ENCODE data around the gene OPA3. TPM values are rescaled to one million over a fixed set of nuclear protein-coding genes. Genes with fewer than 3 reads are reported as not detected.

OPA3 gene
- total RNA-seq, 1 experiment from 2014 or later: 11.1 TPM

GRCh38 chr19:45485305-45486077 is 99.1 kb downstream of the OPA3 start:
- intact Hi-C loops (cut with micrococcal nuclease): loop anchor here (2.0 kb wide), 1 partner anchor 157 kb away; no protein-coding TSS in a partner anchor
- CTCF ChIA-PET: interaction anchor here (0.7 to 3.9 kb wide), 33 partner anchors 10 to 307 kb away, joined by 3 to 33 read pairs (median 4); partner anchors contain the start of genes ERCC2, FOSB, GIPR and OPA3
- H3K4me1 ChIP-seq (ENCODE audit: control insufficient read depth in 1 of 2, insufficient read depth in 2 of 2, low read length in 2 of 2): peaks cover 13 to 28% of the 10 kb centered on the region in 2 experiments
- H3K27me3 ChIP-seq (ENCODE audit: insufficient read depth, low read length): no peaks in the 10 kb centered on the region
- peak overlapping the region; percentile 81 for H3K4me2 ChIP-seq (ENCODE audit: low read length)
- no TSS peak for BruUV-seq (replicated peaks)
- peak overlapping the region; percentile 48 for H3K9ac ChIP-seq (ENCODE audit: low read length)
- H3K9me3 ChIP-seq (ENCODE audit: control insufficient read depth in 1 of 2, insufficient read depth in 1 of 2, low read depth in 1 of 2, low read length in 2 of 2): no peaks in the 10 kb centered on the region
- H2AFZ ChIP-seq (ENCODE audit: low read depth, low read length, poor library complexity, severe bottlenecking): peak overlapping the region; percentile 83
- H3K79me2 ChIP-seq (ENCODE audit: insufficient read depth, low read length): no peaks in the 10 kb centered on the region
- no peaks in the 10 kb centered on the region for H3K9me2 ChIP-seq (ENCODE audit: insufficient read depth)
- ATAC-seq (peak; percentile 95), DNase-seq (ENCODE audit: low read depth, low spot score) (peak; percentile 91)
- POLR2A ChIA-PET: interaction anchor here (0.7 to 1.6 kb wide), 8 partner anchors 15 to 185 kb away, joined by 3 to 11 read pairs (median 3); partner anchors contain the start of genes FOSB and PPP1R13L
- peak overlapping the region; percentile 44; the same call in 1 of the 2 replicates for H3K27ac ChIP-seq (ENCODE audit: low read depth, low read length)
- no peaks in the 10 kb centered on the region for H3K36me3 ChIP-seq (ENCODE audit: control insufficient read depth in 1 of 2, insufficient read depth in 2 of 2, low read length in 2 of 2)
- peak overlapping the region; percentile 41 to 51 for H3K4me3 ChIP-seq (replicated peaks in 1 of 2; ENCODE audit: low read depth in 1 of 2, low read length in 2 of 2)
- no peaks in the 10 kb centered on the region for H4K20me1 ChIP-seq (ENCODE audit: insufficient read depth)
- RAD21 ChIA-PET (ENCODE audit: low non-redundant PET in 1 of 2, low total read pairs in 2 of 2, uncharacterized antibody in 2 of 2, unreplicated experiment in 2 of 2): interaction anchor here (0.6 to 1.7 kb wide), 3 partner anchors 46 to 398 kb away, joined by 3 to 6 read pairs (median 3); no protein-coding TSS in a partner anchor
- TF ChIP-seq SP1 (IDR thresholded peaks at IDR 0.05; ENCODE audit: low read depth): no peak
- TF ChIP-seq ZNF274 (IDR thresholded peaks at IDR 0.05; ENCODE audit: low read depth, low read length): no peak
- TF ChIP-seq CTCF (IDR thresholded peaks at IDR 0.05 in 2 of 3, conservative IDR thresholded peaks at IDR 0.05 in 1 of 3; ENCODE audit: borderline replicate concordance in 1 of 3, insufficient read depth in 1 of 3, low read depth in 2 of 3, low read length in 2 of 3): peak; percentile 68 to 94 (median 86)
- TF ChIP-seq FOSL1 (IDR thresholded peaks at IDR 0.05; ENCODE audit: low read depth): no peak
- peak; percentile 5 for TF ChIP-seq YY1 (IDR thresholded peaks at IDR 0.05; ENCODE audit: extremely low read depth, insufficient replicate concordance, low read depth, low read length)
- no peak; the same call in 1 of the 2 replicates for TF ChIP-seq ELF1 (IDR thresholded peaks at IDR 0.05; ENCODE audit: borderline replicate concordance, low read depth)
- TF ChIP-seq ZFX (IDR thresholded peaks at IDR 0.05): no peak; the same call in 1 of the 2 replicates
- TF ChIP-seq EGR1 (IDR thresholded peaks at IDR 0.05; ENCODE audit: low read depth): no peak
- TF ChIP-seq, protein P1, sequence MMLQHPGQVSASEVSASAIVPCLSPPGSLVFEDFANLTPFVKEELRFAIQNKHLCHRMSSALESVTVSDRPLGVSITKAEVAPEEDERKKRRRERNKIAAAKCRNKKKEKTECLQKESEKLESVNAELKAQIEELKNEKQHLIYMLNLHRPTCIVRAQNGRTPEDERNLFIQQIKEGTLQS (IDR thresholded peaks at IDR 0.05): no peak
- no peak for TF ChIP-seq CBX3 (IDR thresholded peaks at IDR 0.05; ENCODE audit: low read depth)
- peak; percentile 64 for TF ChIP-seq RAD21 (IDR thresholded peaks at IDR 0.05; ENCODE audit: low read depth)
- TF ChIP-seq JUND (IDR thresholded peaks at IDR 0.05): no peak
- no peak for TF ChIP-seq CEBPB (IDR thresholded peaks at IDR 0.05; ENCODE audit: low read depth)
- TF ChIP-seq TCF7L2 (IDR thresholded peaks at IDR 0.05; ENCODE audit: borderline replicate concordance, extremely low read depth, insufficient read depth, insufficient read length): no peak
- TF ChIP-seq, protein P2, sequence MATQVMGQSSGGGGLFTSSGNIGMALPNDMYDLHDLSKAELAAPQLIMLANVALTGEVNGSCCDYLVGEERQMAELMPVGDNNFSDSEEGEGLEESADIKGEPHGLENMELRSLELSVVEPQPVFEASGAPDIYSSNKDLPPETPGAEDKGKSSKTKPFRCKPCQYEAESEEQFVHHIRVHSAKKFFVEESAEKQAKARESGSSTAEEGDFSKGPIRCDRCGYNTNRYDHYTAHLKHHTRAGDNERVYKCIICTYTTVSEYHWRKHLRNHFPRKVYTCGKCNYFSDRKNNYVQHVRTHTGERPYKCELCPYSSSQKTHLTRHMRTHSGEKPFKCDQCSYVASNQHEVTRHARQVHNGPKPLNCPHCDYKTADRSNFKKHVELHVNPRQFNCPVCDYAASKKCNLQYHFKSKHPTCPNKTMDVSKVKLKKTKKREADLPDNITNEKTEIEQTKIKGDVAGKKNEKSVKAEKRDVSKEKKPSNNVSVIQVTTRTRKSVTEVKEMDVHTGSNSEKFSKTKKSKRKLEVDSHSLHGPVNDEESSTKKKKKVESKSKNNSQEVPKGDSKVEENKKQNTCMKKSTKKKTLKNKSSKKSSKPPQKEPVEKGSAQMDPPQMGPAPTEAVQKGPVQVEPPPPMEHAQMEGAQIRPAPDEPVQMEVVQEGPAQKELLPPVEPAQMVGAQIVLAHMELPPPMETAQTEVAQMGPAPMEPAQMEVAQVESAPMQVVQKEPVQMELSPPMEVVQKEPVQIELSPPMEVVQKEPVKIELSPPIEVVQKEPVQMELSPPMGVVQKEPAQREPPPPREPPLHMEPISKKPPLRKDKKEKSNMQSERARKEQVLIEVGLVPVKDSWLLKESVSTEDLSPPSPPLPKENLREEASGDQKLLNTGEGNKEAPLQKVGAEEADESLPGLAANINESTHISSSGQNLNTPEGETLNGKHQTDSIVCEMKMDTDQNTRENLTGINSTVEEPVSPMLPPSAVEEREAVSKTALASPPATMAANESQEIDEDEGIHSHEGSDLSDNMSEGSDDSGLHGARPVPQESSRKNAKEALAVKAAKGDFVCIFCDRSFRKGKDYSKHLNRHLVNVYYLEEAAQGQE (IDR thresholded peaks at IDR 0.05; ENCODE audit: low read depth): no peak
- TF ChIP-seq, protein P3, sequence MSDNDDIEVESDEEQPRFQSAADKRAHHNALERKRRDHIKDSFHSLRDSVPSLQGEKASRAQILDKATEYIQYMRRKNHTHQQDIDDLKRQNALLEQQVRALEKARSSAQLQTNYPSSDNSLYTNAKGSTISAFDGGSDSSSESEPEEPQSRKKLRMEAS (IDR thresholded peaks at IDR 0.05): no peak
- no peak for TF ChIP-seq SIN3A (IDR thresholded peaks at IDR 0.05; ENCODE audit: low read depth)
- TF ChIP-seq EZH2 (IDR thresholded peaks at IDR 0.05): no peak
- TF ChIP-seq POLR2A (IDR thresholded peaks at IDR 0.05; ENCODE audit: borderline replicate concordance, extremely low read depth, insufficient read depth, insufficient read length): no peak
- no peak for TF ChIP-seq SRF (IDR thresholded peaks at IDR 0.05; ENCODE audit: low read depth)
- no peak for TF ChIP-seq EZH2phosphoT487 (IDR thresholded peaks at IDR 0.05; ENCODE audit: borderline replicate concordance)
- TF ChIP-seq POLR2AphosphoS5 (IDR thresholded peaks at IDR 0.05; ENCODE audit: low read depth, low read length): no peak
